GDM1 (cell line): Measurements from ENCODE around the gene MAPK4.

Source experiments
- DNase-seq: peaks from one replicate; lab custom pipeline; 2025; lab: John Stamatoyannopoulos, UW

Gene MAPK4

DNA sequence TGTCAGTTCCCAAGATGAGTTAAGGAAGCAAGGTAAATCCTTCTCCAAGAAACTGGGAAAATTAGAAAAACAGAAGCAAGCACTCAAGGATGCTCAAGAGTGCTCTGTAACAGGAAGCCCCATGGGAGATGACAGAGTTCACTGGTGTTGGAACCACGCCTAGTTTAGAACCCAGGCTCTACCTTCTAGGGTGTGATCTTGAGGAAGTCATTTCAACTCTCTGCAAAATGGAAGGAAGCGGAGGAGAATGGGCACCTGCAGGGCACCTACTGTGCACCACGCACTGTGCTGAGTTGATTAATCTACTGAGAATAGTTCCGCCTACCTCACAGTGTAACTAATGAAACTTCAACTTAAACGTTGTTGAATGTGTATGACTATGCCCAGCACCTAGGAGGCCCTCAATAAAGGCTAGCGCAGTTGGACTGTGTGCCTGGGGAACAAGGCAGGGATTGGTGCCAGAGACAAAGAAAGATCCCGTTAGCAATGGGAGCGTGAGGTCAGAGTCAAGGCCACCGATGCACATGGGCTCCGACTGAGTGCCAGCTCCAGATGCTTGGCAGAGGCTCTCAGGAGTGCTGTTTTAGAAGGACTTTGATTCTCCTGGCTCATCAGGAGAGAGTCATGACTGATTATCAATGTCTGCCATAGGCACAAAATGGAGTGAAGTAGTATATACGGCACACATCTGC lies 93.7 kb downstream of the MAPK4 start:
- no peak for DNase-seq

DNA sequence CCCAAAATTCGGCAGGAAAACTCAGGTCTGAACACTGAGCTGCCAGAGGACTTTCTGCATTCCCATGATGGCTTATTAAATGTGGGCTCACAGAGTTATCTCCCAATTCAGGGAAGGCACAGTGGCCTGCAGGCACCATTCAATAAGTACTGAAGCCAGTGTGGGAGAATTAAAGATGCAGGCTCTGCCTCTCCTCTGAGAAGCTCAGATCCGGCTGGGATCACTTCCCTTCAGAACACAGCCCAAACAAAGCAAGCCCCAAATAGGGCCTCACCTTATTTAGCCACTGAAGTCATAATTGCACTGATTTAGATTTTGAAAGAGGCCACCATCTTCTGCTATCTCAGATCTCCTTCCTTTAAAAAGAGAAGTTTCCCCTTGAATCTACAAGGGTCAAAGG lies 94.3 kb downstream of the MAPK4 start:
- no peak for DNase-seq

DNA sequence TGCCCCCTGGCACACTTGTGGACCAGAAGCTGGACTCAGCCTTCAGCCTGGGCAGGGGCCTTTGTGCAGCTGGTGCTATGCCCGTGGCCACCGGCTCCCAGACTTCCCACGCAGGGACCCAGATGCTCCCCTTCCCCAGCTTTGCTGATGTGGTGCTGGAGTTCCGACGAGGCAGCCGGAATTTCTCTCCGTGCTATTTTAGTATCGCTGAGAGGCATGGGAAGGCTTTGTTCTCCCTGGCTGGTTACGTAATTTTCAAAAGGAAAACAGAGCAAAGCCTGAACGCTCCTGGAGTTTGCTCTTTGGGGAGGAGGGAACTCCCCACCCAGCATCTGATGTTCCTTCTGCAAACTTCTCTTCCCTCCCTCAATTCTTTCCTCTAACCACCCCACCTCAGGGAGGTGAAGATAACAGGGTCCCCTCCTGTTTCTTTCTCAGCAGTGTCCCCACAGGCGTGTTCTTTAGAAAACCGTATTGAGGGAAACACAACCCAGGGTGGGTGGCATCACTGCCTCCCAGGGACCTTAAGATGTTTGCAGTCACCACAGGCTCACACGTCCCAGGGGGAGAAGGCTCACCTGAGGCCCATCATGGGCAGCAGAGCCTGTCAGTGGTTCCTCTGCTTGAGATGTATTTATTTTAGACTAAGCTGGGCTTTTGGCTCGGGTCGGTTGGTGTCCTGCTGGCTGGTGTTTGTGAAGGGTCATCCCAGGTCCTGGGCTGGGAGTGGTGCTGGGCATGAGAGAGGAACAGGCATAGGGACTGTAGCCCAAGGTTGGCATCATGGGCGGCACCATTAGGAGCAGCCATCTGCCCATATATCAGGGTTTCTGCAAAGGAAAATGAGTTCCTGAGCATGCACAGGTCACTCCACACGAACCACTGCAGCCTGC lies 95.0 kb downstream of the MAPK4 start:
- no peak for DNase-seq

DNA sequence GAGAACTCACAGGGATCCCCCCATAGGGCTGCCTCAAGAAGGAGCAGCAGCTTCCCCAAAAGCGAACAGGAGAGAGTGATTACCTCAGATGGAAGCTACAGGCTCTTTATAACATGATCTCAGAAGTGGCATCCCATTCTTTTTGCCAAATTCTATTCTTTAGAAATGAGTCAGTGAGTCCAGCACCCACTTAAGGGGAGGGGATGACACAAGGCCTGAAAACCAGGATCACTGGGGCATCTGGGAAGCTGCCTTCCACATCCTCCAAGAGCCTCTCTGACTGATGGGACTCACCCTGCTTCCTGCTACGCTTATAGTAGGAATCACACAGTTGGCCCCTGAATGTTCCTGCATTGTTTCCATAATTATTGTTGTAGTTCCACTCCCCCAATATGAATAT lies 96.5 kb downstream of the MAPK4 start:
- no peak for DNase-seq

DNA sequence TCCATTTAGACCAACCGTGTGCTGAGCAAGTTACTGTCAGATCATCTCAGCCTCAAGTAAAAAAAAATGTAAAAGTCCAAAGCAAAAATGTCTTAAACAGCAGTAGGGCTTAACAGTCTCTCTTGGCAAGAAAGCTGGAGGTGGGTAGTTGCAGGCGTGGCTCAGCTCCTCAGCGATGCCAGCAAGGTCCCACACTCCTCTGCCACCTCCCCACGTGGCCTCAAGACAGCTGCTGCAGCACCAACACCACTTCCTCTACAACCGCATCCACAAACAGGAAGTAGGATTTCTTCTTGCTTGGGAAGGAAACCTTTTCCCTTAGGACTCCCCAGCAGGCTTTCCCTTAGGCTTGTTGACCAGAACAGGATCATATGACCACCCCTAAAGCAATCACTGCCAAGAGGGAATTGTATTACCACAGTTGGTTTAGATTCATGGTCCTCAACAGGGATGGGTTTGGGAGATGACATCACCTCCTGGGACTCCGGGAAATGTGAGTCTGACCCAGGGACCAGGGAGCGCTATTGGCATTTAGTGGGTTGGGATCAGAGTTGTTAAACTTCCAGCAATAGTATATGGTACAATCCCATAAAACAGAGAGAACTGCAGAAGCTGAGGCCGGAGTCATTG lies 97.1 kb downstream of the MAPK4 start:
- no peak for DNase-seq

DNA sequence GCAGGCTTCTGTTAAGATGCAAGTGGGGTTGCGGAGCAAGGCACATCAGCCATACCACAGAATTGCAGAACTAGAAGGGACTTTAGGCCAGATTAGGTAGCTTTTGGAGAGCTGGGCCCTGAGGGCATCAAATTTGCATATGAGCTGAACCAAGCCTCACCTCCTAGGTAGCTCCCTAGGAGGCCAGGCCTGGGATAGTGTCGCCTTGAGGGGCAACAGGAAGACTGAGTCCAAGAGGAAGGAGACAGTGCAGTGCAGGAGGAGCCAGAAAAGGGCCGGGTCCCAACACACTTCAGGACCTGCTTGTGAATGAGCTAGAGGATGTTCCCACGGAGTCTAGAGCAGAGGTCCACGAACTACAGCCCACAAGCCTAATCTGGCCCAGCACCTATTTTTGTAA lies 98.7 kb downstream of the MAPK4 start:
- DNase-seq = no peak

DNA sequence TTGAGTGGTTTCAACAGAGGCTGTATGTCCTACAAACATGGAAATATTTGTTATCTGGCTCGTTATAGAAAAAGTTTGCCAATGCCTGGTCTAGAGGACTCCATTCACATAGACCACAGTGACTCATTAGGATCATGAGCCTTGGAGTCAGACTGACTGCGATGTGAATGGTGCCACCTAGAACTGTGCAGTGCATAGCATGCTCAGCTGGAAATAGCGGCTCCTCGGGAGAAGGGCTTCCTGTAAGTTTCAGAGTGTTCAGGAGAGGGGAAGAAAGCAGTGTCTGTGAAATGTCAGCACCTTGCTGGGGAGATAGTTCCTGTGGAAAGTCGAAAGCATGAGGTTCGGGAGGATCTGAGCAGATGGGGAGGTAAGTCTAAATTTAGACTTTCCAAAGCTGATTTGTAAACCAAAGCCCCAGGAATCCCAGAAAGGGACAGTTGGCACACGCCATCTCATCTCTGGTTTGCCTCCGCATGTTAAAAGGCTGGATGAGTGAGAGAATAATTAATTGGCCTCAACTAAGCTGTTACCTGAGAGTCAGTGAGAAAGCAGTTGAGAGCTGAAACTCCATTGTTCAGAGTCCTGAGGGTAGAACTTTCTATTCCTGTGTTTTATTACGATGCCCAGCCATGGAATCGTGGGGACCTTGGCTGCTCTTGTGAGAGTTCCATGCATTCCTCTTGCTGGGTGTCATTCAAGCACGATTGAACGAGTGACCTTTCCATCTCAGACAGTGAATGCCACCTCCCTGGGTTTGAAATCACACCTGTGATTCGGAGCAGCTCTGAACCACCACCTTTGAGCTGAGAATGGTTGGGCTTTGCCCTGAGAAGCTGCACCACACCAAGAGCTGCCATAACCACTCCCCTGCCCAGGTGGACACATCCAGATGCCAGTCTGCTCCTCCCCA lies 99.5 kb downstream of the MAPK4 start:
- DNase-seq = no peak

DNA sequence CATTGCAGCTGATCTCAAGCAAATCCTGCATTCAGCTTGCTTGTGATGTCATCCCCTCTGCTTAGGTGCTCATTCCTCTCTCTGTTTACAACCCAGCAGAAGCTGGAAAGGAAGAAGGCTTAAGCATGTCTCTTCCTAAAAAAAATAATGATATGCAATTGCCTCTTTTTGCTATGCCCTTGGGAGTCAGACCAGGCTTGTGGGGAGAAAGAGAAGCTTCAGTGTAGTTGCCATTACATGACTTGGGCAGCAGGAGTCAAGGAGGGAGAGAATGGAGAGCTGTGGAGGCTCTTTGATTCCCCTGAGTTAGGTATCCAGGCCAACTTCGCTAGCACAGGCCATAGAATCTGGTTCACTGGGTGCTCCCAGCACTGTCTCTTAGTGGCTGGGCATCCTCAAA lies 101.1 kb downstream of the MAPK4 start:
- no peak for DNase-seq

DNA sequence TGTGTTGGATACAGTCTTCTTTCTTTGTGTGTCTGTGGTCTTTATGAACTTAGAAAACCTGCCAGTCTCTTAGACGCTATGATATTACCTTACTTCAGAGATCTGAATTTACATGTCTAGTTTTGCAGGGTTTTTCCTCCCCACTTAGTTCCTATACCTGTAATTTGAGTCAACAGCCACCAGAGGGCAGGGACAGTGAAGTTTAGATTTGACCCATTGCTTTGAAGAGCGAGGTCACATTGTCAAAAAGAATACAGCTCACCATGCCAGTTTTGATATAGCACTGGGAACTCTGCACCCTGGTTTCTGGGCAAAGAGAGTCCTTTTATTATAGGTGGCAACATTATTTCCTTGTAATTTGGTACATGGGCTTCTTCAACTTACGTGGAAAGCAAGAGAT lies 102.3 kb downstream of the MAPK4 start:
- DNase-seq = no peak

DNA sequence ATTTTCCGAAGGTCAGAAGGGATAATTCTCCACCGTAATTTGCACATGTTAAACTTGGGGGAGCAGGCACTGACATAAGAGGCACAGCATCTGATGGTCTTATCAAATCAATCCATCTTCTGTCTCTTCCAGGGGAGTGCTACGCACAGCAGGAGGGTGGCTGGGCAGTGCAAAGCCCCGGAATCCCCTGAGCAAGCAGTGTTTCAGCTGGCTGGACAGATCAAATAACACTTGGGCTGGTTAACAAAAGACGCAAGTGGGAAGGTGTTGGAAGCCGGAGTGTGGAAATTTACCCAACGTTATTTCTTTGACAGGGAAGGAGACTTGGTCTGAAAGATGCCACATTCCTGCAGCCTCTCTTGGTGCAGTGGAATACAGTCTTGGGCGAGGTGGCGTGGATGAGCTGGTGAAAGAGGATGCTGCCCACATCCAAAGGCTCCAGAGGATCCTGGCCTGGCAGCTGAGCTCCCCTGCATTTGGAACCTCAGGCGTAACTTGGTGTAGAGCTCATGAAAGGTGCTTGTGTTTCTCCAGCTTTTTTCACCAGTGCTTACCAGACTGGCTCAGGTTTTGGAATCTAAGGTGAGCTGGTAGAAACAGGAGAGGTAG lies 103.0 kb downstream of the MAPK4 start:
- DNase-seq = no peak

DNA sequence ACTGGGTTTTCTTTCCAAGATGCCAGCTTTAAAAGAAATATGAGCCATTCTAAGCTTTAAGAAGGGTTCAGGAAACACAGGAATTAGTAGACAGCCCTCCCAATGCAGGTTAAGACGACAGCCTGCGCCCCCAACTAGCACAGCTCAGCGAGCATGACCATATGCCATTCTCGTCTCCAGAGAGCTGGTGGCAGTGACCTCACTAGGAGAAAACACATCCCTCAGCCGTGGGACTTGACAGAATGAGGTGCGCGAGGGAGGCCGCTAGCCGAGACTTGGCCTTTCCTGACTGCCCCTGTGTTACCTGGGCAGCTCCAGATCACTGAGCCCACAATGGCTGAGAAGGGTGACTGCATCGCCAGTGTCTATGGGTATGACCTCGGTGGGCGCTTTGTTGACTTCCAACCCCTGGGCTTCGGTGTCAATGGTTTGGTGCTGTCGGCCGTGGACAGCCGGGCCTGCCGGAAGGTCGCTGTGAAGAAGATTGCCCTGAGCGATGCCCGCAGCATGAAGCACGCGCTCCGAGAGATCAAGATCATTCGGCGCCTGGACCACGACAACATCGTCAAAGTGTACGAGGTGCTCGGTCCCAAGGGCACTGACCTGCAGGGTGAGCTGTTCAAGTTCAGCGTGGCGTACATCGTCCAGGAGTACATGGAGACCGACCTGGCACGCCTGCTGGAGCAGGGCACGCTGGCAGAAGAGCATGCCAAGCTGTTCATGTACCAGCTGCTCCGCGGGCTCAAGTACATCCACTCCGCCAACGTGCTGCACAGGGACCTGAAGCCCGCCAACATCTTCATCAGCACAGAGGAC lies 103.9 kb downstream of the MAPK4 start:
- DNase-seq = no peak

DNA sequence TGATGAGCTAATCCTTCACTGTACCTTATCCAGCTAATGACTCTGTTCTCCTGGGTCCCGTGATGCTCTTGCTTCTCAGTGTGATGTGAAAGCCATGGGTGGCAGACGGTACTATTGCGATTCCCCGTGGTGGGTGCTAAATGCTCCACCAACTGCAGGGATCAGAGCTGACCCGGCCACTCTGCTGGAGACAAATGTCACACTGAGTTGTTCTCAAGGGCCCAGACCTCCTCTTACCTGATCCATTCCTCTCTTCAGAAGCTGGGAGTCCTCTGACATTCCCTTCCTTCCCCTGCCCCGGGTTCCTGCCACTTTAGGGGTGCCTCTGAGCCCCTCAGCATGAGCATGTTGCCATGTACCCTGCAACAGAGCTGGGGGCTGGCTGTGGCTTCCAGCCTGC lies 105.1 kb downstream of the MAPK4 start:
- no peak for DNase-seq

DNA sequence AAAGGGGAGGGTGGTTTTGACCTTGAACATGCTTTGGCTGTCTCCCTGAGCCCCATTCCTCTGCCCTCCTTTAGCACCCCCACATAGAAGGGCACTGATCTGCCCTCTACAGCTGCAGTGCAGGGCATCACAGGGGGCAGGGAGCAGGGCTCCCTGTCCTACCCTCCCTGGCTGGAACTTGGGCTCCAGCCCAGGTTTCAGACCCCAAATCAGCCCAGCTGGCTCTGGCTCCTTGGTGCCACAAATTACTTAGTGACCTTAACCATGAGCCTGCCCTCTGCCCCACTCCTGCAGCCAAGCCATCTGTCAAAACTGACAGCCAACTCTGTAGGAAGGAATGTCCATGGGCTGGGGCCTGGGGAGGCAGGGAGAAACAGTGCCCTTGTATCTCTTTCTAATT lies 105.6 kb downstream of the MAPK4 start:
- no peak for DNase-seq

DNA sequence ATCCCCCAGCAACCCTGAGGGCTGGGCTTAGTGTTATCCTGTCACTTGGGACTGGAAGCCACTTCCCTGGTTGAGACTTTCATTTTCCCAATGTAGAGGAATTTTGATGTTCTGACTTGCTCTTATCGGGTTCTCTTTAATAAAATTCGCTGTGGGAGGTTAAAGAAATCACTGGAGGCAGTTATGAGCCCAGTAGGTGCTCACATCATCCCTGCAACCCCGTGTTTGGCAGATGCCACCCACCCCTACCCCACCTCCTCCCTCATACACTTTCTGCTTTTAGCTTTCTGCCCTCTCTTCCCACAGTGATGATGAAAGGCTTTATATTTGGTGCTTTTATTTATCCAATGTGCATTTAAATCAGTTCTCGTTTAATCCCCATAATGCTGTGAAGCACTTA lies 106.6 kb downstream of the MAPK4 start:
- DNase-seq = no peak

DNA sequence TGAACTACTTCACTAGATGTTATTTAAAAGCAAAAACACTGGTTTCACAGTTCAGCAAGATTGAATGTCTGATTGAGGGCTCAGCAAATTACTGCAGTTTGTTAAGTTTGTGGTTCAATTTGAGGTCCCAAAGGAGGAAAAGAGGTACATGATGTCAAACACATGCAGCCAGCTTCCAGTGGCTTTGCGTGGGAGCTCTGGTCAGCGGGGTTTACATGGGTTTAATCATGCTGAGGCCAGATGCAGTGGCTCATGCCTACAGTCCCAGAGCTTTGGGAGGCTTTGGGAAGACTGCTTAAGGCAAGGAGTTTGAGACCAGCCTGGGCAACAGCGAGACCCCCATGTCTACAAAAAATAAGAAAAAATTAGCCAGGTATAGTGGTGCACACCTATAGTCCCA lies 111.5 kb downstream of the MAPK4 start:
- no peak for DNase-seq

DNA sequence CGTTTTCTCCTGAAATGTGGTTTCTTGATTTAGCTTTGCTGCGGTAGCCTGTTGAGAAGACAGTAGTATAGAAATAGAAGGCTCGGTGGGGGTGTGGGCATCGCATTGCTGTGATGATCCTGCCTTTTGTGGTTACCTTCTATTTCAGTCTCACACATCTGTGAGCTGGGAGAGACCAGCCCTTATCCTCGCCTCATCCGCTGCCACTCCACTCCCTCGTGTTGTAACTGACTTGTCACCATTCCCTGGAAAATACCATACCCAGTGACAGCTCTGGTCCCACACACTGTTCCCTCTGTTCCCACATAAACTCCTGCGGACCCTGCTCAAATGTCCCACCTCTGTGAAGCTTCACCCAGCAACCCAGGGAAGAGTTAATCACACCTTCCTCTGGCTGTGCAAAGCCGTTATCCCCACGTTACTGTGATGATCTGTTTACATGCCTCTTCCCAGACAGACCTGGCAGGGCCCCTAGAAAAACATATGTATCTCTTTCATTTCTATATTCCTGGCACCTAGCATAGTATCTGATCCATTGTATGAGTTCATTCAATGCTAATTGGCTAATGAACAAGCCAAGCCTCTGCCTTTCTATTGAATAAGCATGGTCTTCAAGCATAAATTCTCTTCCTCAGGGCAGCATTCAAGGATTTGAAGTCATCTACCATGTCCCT lies 114.6 kb downstream of the MAPK4 start:
- no peak for DNase-seq

DNA sequence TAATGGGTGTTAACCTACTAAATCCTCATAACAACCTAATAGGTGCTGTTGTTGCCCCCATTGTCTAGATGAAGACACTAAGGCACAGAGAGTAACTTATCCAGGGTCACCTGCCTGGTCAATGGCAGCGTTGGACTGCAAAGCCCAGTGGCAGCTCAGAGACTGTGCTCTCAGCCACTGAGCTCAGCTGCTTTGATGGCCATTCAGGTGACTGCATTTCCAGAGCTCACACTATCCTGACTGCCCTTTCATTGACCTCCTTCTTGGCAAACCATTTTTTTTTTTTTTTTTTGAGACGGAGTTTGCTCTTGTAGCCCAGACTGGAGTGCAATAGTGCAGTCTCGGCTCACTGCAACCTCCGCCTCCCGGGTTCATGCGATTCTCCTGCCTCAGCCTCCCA lies 115.2 kb downstream of the MAPK4 start:
- no peak for DNase-seq

DNA sequence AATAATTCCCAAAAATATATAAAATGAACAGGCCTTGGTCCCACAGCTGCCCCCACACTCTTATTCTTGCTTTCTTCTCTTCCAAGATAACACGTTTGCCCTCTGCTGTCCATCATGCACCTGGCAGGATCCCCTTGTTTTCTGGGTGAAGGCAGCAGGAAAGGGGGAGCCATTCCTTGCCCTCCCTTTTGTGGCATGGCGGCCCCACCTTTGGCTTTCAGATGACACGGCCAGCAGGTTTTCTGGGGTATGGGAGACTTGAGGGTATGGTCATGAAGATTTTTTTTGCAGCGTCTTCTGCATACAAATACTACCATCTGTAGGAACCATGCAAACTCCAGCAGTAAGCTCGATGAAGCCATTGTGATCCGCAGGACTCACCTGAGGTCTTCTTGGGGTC lies 118.8 kb downstream of the MAPK4 start:
- DNase-seq = no peak

DNA sequence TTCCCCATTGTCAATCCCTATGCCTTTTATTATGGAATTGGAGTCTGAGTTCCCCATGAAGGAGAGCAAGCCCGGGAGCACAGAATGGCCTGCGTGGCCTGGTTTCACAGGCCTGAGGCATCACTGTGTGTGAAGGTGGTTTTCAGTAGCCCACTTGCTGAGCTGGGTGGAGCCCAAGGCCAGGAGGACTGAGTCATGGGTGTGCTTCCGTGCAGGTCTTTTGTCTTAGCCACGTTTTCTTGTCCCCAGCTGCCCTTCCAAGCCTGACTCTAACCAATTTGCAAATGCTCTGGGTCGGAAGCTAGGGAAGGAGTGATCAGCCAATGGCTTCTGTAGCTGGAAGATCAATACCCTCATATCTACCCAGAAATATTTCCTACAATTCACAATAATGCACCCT lies 119.2 kb downstream of the MAPK4 start:
- DNase-seq = no peak

DNA sequence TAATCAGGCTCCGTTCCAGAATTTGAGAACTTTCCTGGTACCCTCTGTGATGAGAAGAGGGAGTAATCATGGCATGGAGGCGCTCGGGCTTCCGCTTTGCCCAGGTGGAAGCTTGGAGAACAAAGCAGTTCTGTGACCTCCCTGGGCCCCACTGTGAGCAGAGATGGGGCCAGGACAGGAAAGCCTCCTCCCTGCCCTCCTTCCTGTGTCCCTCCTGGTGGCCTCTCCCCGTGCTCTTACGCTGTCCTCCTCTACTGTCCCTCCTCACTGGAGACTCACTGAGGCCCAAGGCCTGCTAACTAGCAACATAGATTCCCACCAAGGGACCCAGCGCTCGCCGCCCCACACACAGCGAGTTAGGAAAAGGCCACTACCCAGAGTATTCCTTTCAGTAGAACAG lies 119.8 kb downstream of the MAPK4 start:
- no peak for DNase-seq
